HG03342 (cell line): ENCODE results near the gene BROX.
"Not testable (repeated sequence)": the region's sequence is repeated elsewhere in the genome, so short reads cannot be mapped to it uniquely, and the experiment has no call there.

ENCODE experiments used
- ATAC-seq: cut with Tn5 transposase; IDR thresholded peaks from one replicate; pipeline ENCODE4 v1.9.1; 2021; ENCODE audit warnings: mild to moderate bottlenecking, moderate library complexity; ENCODE audit not compliant: unreplicated experiment

The BROX gene, protein sequence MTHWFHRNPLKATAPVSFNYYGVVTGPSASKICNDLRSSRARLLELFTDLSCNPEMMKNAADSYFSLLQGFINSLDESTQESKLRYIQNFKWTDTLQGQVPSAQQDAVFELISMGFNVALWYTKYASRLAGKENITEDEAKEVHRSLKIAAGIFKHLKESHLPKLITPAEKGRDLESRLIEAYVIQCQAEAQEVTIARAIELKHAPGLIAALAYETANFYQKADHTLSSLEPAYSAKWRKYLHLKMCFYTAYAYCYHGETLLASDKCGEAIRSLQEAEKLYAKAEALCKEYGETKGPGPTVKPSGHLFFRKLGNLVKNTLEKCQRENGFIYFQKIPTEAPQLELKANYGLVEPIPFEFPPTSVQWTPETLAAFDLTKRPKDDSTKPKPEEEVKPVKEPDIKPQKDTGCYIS

DNA sequence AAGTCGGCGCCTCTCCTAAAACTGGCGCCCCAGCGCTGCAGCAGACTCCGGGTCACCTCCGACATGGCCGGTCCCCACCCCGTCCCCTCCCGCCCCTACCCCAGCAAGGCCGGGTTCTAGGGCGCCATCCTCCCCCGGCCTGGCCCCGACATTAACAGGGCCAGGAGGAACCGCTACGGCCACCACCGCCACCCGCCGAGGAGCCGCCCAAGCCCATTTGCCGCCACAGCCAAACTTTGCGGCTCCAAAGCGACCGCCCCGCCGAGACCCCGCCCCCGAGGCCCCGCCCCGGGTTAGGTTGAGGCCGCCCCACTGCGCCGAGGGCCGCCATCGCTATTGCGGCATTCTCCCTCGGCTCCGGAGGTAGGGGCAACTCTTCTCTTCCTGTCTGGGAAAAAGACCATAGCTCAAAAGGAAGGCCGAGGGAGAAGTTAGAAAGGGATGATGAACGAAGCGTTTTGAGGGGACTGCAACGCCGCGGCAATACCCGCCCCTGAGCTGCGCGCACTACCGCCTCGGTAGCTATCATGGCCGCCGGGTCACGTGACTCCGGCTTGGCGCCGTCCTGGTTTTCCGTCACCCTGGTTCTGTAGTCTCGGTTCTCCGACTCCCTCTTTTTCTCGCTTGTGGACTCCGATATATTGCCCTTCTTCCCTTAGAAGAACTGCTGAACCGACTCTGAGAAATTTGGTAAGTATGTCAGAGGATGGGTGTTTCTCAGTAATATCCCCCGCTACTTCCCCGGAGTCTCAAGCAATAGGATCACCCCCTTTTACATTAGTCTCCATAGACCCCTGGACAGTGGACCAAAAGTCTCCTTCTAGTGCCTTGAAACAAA, at the start of gene BROX, which contains the start of gene AIDA:
Gene BROX, plus strand, starts transcription at position 312 of the 838 bp plus-strand sequence. CDS start 3,136 bp downstream, outside the sequence.
Gene AIDA, minus strand, starts transcription at position 239 of the 838 bp plus-strand sequence. Its CDS starts 174 bp downstream, at position 65.
- ATAC-seq, result peak; percentile 80

DNA sequence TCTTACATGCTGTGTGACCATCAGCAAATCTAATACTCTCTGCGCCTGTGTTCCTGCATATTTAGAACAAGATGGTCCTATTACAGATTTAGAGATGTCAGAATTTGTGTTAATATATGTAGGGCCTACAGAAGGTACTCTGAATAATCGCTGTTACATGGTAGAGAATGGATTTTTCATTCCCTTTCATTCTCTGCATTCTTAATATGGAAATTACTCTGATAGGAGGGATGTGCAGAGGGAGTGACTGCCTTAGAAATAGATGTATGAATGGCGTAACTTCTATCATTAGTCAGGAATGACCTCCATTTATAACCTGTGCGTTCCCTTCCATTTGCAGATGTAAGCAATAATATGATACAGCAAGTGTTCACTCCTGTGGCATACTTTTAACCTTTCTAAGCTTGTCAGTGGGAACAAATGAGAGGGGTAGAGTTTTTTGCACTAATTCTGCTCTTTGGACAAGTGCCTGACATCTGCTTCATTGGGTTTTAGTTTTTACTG, 48.9 kb upstream of the BROX start:
- ATAC-seq, result no peak

DNA sequence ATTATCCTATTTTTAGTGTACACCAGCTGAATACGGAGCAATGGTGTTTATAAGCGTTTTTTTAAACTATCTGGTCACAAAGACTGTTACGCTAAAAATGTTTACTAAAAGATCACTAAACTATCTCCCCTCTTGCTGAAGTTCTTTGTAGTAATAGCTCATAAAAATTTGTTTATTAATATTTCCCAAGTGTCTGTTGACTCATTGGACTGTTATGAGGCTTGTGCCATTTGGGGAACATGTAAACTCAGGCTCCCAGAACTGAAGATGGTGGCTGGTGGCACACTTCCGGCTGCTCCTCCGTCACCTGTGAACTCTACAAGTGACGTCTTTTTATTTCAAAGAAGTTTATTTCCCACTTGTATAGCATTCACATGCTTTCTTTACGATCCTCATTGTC, 46.4 kb upstream of the BROX start:
- ATAC-seq, result no peak

DNA sequence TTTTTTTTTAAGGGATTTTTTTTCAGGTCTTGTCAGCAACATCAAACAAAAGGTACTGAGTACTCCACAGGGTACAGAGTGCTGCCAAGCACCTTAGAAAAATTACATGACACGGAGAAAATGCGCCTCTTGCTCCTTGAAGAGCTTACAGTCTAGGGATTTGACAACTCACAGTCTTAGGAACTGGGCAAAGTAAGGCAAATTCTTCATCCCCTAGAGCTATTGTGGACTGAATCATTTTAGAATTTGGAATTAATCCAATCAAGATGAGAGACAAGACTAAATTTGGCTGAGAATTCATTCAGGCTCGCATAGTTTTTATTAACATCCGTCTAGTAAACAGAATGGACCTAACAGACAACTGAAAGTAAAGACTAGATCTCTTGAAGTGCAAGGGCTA, 44.2 kb upstream of the BROX start:
- not testable (repeated sequence) for ATAC-seq

DNA sequence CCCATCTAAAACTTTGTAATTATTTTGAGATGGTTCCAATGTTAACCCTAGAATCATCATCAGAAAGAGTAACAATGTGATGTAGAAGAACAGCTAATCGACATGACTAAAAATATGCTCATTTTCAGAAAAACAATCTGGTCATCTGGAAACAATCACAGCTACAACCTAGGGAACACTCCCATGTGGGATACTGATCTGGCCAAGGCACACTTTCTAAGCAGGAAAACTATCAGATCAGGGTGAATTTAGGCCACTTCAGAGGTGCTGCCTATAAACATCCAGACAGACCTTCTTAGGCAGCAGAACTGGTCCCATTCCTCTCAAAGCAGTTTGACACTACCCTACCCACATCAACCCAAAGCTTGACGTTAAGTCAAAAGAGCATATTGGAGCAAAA, 43.3 kb upstream of the BROX start:
- not testable (repeated sequence) for ATAC-seq

DNA sequence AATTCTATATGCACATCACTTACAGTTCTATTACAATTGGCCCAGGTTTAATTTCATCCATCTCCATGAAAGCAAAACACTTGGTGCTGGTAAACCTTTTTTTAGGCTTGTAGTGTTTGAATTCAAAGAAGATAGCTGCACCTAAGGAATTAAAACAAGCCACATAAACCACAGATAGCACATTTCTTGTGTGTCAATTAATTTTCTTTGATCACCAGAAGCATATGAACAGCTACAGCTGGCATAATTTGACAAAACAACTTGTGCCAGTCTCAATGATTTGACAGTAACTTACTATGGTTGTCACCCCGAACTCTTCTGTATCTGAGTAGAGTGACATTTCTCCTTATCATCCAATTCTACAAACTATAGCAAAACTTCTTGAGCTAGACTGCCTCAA, 42.3 kb upstream of the BROX start:
- no peak for ATAC-seq

DNA sequence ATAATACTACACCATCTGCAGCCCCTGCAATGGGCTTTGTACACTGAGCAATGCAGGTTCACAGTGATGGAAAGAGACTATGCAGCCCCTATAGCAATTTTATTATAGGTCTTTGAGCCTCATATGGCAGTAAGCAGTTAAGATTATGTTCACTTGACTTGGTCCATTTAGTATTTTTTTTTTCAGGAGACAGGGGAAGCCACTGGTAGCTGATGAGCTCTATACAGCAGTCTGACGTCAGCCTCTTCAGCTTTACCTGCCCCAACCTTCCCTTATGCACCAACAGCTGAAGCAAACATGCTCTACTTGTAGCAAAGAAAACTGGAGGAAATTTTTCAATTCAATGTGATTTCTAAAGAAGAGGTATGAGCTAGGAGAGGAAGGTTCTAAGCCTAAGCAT, 32.3 kb upstream of the BROX start:
- no peak for ATAC-seq

DNA sequence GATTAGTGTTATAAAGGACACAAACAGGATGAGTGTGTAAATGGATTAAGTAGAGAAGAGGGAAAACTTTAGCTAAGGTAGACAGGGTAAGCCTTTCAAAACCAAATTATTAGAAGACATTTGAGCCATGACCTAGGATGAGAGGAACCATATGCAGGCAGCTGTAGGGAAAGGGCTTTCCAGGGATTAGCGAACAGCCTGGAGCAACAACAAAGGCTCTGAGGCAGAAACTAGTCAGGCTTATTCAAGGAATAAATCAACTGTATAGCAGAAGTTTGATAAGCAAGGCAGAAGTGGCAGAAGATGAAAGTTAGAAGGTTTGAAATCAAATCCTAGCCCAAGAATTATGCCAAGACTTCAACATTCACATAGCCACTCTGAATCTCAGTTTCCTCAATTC, 21.3 kb upstream of the BROX start:
- ATAC-seq, result no peak

DNA sequence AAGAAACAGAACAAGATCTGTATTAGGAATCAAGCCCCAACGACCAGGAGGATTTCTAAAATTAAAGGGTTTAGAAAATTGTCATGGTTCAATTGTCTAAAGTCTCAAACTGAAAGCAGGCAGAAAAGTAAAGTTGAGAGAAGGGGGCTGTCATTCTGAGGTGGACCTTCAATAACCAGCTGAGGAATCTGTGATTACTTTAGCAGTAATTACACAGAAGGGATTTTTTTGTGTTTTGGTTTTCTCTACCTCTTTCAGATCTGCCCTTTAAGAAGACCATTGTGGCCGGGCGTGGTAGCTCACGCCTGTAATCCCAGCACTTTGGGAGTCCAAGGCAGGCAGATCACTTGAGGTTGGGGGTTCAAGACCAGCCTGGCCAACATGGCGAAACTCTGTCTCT, 17.4 kb upstream of the BROX start:
- ATAC-seq, result no peak

DNA sequence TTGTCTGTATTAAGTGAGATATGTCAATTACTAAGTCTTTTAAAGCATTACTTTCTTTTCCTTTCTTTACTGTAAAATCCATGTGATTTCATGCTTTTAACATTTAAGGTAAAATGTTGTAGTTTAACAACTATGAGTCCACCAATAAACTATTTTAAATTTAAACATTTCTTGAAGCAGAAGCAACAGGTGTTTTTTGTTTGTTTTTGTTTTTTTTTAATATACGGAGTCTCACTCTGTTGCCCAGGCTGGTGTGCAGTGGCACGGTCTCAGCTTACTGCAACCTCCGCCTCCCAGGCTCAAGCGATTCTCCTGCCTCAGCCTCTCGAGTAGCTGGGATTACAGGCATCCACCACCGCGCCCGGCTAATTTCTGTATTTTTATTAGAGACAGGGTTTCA, 15.6 kb upstream of the BROX start:
- no peak for ATAC-seq

DNA sequence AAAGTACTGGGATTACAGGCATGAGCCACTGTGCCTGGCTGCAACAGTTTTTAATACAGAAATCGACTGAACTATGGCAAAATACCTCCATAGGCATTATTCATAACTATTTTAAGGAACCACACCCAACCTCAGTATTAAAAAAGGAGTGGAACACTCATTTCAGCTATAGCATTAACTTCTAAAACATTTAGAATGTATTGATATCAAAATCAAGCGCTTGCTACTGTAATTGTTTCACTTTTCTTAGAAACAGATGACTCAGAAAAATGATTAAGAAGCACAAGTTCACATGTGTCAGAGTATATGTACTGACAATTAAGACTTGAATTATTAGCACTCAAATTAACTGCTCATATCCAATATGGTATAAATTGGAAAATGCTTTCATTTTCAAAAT, 15.2 kb upstream of the BROX start:
- ATAC-seq, result no peak

DNA sequence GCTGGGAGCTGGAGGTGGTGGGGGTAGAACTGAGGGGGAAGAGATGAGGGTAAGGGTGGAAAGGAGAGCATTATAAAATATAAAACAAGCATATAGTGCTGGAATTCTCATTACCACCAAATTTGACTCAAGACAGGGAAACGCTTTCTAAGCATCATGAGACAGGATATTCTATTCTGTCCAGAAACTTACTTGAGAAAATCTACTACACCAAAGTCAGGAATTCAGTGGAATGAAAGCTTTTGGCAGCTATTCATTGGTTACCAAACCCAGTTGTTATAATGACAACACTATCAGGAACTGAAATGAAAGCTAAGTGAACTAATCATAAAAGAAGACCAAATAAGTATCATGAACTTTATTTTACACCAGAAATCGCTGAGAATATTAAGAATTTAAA, 14.5 kb upstream of the BROX start:
- no peak for ATAC-seq

DNA sequence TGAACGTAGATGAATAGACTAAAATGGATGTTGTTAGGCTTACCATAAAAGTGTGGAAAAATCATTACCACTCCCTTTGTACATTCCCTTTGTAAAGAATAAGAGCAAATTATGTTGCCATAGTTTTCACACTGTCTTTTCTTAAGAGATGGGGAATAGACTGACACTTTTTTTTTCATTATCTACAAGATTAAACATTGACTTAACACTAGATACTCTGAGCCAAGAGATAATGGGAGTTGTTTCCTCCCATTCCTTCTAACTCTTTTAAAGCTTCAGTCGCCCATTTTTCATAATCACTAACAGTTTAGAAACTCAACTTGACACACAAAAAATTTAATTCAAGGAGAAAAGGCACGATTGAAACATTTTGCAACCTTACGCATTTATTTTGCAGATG, 10.2 kb upstream of the BROX start:
- ATAC-seq, result no peak

DNA sequence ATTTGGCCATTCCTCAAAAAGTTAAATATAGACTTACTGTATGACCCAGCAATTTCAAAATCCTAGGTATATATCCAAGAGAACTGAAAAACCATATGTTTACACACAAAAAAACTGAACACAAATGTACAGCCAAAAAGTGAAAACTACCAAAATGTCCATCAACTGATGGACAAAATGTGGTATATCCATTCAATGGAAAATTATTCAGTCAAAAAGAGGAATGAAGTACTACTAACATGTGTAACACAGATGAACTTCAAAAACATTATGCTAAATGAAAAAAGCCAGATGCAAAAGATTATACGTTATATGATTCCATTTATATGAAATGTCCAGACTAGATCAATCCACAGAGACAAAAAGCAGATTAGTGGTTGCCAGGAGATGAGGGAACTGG, 8.1 kb upstream of the BROX start:
- no peak for ATAC-seq

DNA sequence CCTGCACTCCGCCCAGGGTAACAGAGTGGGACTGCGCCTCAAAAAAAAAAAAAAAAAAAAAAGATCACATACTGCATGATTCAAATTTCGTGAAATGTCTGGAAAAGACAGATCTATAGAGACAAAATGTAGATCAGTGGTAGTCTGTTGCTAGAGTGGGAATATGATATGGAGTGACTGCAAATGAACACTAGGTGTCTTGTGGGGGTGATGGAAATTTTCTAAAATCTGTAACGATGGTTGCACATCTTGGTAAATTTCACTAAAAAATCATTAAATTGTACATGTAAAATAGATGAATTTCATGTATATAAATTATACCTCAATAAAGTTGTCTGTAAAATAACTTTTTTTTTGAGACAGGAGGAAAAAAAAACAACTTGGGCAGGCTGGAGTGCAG, 5.5 kb upstream of the BROX start:
- no peak for ATAC-seq

DNA sequence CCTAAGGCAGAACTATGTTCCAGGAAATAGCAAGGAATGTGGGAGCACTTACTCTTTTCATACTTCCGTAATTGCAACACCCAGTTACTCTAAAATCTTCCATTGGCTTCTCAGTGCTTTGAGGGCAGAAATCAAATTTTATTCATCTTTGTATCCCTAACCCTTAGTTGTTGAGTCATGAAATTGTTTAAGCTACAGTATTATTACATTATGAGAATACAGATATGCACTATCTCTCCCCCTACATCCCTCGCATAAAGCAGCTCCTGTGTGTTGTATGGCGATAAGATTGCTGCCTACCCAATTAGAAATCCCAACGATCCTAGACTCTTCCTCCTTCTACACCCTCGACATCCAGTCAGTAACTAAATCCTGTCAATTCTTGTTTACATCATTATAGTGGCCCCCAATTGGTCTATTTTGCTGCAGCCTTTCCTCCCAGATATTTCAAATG, 2.6 kb upstream of the BROX start:
- no peak for ATAC-seq

DNA sequence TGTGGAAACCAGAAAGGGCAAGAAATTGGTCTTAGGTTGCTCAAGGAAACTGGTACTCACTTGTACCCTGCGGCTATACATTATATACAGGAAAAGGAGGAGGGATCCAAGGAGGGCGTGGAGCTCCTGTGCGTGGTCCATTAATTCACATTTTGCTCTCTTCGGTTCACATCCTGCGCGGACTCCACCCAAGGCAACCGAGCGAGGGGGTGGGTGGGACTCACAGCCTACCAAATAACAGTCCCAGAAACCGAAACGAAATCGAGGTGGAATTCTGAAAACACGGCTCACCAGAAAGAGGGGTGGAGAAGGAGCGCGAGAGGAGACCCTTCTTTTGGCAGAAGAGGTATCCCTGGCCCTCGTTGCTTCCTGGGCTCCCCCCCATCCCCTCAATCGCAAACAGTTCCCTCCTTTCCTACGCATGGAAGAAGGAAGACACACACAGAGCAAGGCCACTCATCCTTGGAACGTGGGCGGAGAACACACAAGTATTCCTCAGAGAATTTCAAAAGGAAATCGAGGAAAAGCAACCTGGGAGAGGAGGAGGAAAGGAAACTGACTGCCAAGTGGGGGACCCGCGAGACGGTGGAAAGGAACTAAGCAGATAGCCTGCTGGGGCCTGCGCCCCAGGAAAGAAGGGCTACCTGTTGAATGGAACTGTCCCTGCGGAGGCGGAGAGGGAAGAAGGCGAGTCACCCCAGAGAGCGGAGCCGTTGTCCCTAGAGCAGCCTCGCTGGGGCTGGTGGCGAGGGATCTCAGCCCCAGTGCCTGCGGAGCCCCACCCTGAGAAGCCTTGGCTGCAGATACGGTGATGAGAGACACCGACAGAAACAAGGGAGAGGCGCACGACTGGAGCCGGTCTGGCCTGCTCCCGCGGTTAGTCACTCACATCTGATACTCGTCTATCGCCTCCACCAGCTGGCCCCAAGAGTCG, 778 bp upstream of the BROX start:
- ATAC-seq, result peak; percentile 34

DNA sequence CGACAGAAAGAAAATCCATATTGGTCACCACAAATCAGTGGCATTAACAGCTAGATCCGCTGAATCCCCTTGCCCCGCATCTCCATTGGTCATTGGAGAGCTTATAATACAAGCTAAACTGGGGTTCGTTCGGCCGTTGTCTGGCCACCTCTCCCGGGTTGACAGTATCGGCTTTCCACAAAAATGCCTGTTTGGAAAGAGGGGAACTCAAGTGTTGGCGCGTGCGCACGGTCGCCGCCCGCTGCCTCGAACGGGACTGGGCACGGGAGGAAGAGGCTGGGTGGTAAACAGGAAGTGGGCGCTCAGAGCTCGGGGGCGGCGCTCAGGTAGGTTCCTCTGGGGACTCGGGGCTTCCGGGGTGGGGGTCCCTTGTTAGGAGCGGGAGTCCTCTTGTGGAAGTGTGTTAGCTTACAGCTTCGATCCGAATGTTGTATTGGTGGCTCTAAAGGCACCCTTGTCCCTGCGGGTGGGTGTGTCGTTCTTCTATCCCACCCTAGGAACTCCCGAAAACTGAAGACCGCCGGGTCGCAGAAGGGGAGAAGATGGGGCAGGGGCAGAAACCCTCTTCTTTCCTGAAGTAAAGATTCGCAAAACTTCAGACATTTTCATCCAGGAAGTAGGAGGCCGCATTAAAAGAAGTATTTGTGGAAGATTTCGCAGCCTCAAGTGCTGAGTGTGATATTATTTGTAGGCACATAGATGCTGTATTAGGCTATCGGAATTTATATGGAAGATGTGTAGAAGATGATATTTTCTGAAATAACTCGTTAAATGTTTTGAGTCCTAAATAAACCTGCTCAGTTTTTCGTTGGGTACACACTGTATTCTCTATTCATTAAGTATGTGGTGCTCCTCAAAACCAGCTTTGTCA, 962 bp downstream of the BROX start:
- ATAC-seq, result peak; percentile 56

DNA sequence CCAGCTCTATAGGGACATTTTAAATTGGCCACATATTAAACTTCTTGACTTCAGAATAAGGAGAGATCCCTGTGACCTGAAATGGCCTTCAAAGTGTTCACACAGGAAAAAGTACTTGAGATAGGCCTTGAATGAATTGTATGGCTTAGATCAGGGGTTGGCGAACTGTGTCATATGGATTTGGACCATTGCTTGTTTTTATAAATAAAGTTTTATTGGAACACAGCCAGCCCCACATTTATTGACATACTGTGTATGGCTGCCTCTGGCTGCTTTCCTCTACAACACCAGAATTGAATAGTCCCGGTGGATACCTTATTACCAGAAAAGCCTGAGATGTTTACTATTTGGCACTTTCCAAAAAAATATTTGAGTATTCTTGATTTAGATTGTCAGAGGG, 4.0 kb downstream of the BROX start:
- ATAC-seq, result no peak

DNA sequence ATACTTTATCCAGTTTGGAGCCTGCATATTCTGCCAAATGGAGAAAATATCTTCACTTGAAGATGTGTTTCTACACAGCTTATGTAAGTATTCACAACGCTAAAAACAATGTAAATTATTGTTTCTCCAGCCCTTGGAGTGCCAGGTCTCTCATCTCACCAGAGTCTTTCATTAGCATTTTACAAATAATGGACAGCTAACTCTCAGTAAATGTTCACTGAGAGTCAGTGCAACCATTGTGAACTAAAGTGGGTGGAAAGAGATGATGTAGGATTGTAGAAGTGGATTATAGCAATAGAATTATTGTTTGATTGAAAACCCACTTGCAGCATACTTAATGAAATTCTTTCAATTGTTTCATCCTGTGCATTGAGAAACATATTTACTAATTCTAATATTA, 16.4 kb downstream of the BROX start:
- no peak for ATAC-seq
